ENCODE measurements around the gene OGDH. TPM values are rescaled to one million over a fixed set of nuclear protein-coding genes. Genes with fewer than 3 reads are reported as not detected.

The OGDH gene
- total RNA-seq, 2 donors from 2014 or later = 277 to 390 TPM

GRCh38 chr7:44678471-44679179 is 72.2 kb downstream of the OGDH start:
- Histone ChIP-seq H3K9me3 (no peaks in the 10 kb centered on the region), H3K27ac (peak overlapping the region; percentile 69 to 70), H3K36me3 (peaks cover 82% of the 10 kb centered on the region), H3K4me3 (no peak overlapping the region), H3K27me3 (no peaks in the 10 kb centered on the region), H3K4me1 (peaks cover 0 to 18% of the 10 kb centered on the region in 2 donors)
- TF ChIP-seq CTCF (IDR thresholded peaks at IDR 0.05) = no peak
- DNase-seq (ENCODE audit: low spot score) = no peak

GRCh38 chr7:44681645-44682044 is 75.2 kb downstream of the OGDH start:
- TF ChIP-seq CTCF (IDR thresholded peaks at IDR 0.05) = no peak
- no peaks in the 10 kb centered on the region for H3K27me3 ChIP-seq
- H3K4me3 ChIP-seq = no peak overlapping the region
- no peaks in the 10 kb centered on the region for H3K9me3 ChIP-seq
- no peak for DNase-seq (ENCODE audit: low spot score)
- peaks cover 72% of the 10 kb centered on the region for H3K36me3 ChIP-seq
- H3K4me1 ChIP-seq = peaks cover 0 to 23% of the 10 kb centered on the region in 2 donors
- H3K27ac ChIP-seq = no peak overlapping the region

GRCh38 chr7:44685723-44686122 is 79.3 kb downstream of the OGDH start:
- no peaks in the 10 kb centered on the region for H3K27me3 ChIP-seq
- H3K4me1 ChIP-seq = peaks cover 0 to 6% of the 10 kb centered on the region in 2 donors
- H3K27ac ChIP-seq = peak overlapping the region in 1 of 2 donors; percentile 8
- no peak overlapping the region for H3K4me3 ChIP-seq
- DNase-seq (ENCODE audit: low spot score) = no peak
- H3K9me3 ChIP-seq = no peaks in the 10 kb centered on the region
- TF ChIP-seq CTCF (IDR thresholded peaks at IDR 0.05) = no peak
- peaks cover 52% of the 10 kb centered on the region for H3K36me3 ChIP-seq

GRCh38 chr7:44689427-44689826 is 83.0 kb downstream of the OGDH start:
- Histone ChIP-seq H3K36me3 (peaks cover 36% of the 10 kb centered on the region), H3K9me3 (no peaks in the 10 kb centered on the region), H3K27ac (no peak overlapping the region), H3K27me3 (no peaks in the 10 kb centered on the region), H3K4me1 (peaks cover 0 to 8% of the 10 kb centered on the region in 2 donors), H3K4me3 (no peak overlapping the region)
- DNase-seq (ENCODE audit: low spot score) = no peak
- no peak for TF ChIP-seq CTCF (IDR thresholded peaks at IDR 0.05)

- no peak overlapping the region for H3K4me3 ChIP-seq
- no peak for TF ChIP-seq CTCF (IDR thresholded peaks at IDR 0.05)
- peak; percentile 71 for DNase-seq (ENCODE audit: low spot score)
- peaks cover 0 to 6% of the 10 kb centered on the region in 2 donors for H3K4me1 ChIP-seq
- no peaks in the 10 kb centered on the region for H3K9me3 ChIP-seq
- peaks cover 70% of the 10 kb centered on the region for H3K36me3 ChIP-seq
- H3K27ac ChIP-seq = peak overlapping the region; percentile 63 to 81
- no peaks in the 10 kb centered on the region for H3K27me3 ChIP-seq
These were observed 87.3 kb downstream of the OGDH start for GRCh38 chr7:44693641-44694313.

Measured in right atrium auricular region (tissue), 2 donors.